Purkinje cell (primary cell): ENCODE measurements around the gene KBTBD4. TPM values are rescaled to one million over a fixed set of nuclear protein-coding genes. Genes with fewer than 3 reads are reported as not detected.

Experiments used
- polyA plus RNA-seq: library from polyadenylated mRNA; unstranded; fragments of >200 nt; fragmentation: Nextera tagmentation; gene quantifications from 2 replicates; pipeline ENCODE4 v1.2.1, GENCODE V29; 2014

Gene KBTBD4
- 0.62 and 8.9 TPM in 2 replicates for polyA plus RNA-seq

GRCh38 chr11:47578524-47579494 lies at the start of gene KBTBD4, which contains the start of gene NDUFS3:
Gene KBTBD4, minus strand, starts transcription at chr11:47578970. Its CDS starts 19 bp downstream, at chr11:47578951.
Gene NDUFS3, plus strand, starts transcription at chr11:47579074. Its CDS starts 18 bp downstream, at chr11:47579092.

GRCh38 chr11:47593934-47594855 lies 15.4 kb upstream of the KBTBD4 start, which contains the start of gene C1QTNF4:
Gene C1QTNF4, minus strand, starts transcription at chr11:47594411. Its CDS starts 3,601 bp downstream, at chr11:47590810.

GRCh38 chr11:47586098-47586855 lies 7.5 kb upstream of the KBTBD4 start, which contains the start of gene FAM180B:
Gene FAM180B, plus strand, starts transcription at chr11:47586678. Its CDS starts 91 bp downstream, at chr11:47586769.

GRCh38 chr11:47565340-47566148 lies 13.2 kb downstream of the KBTBD4 start, which contains the start of gene PTPMT1:
Gene PTPMT1, plus strand, starts transcription at chr11:47565599. Its CDS starts 24 bp downstream, at chr11:47565623.

GRCh38 chr11:47552566-47553405 lies 26.0 kb downstream of the KBTBD4 start, which contains the start of gene CELF1:
Gene CELF1, minus strand, starts transcription at chr11:47553132. Its CDS starts 53,609 bp downstream, at chr11:47499523.

Other genes with a start within 250 kb of the KBTBD4 start
- gene MYBPC3, start 226.3 kb downstream of the KBTBD4 start, polyA plus RNA-seq: 0.08 TPM in 1 of 2 replicates, not detected in the other
- not detected in 2 replicates for gene SPI1, start 200.4 kb downstream of the KBTBD4 start, polyA plus RNA-seq
- 1.6 and 2.9 TPM in 2 replicates for gene SLC39A13, start 170.4 kb downstream of the KBTBD4 start, polyA plus RNA-seq
- 72.9 and 74.2 TPM in 2 replicates for gene PSMC3, start 152.5 kb downstream of the KBTBD4 start, polyA plus RNA-seq
- not detected in 2 replicates for gene RAPSN, start 129.8 kb downstream of the KBTBD4 start, polyA plus RNA-seq
- 36.5 and 38.6 TPM in 2 replicates for gene CELF1, start 25.8 kb downstream of the KBTBD4 start, polyA plus RNA-seq
- gene PTPMT1, start 13.4 kb downstream of the KBTBD4 start, polyA plus RNA-seq: 30.4 and 60.4 TPM in 2 replicates
- gene NDUFS3, start 104 bp upstream of the KBTBD4 start, polyA plus RNA-seq: 180 and 237 TPM in 2 replicates
- not detected in 2 replicates for gene FAM180B, start 7.7 kb upstream of the KBTBD4 start, polyA plus RNA-seq
- gene C1QTNF4, start 15.4 kb upstream of the KBTBD4 start, polyA plus RNA-seq: 0.24 TPM in 2 replicates
- gene MTCH2, start 63.6 kb upstream of the KBTBD4 start, polyA plus RNA-seq: 125 and 127 TPM in 2 replicates
- 0.28 and 0.75 TPM in 2 replicates for gene AGBL2, start 136.4 kb upstream of the KBTBD4 start, polyA plus RNA-seq
- 13.8 and 15.5 TPM in 2 replicates for gene FNBP4, start 188.4 kb upstream of the KBTBD4 start, polyA plus RNA-seq